HCT116 (cell line): ENCODE measurements around the gene CENPC. TPM values are rescaled to one million over a fixed set of nuclear protein-coding genes. Genes with fewer than 3 reads are reported as not detected.

ENCODE experiments used
- ATAC-seq: fragments of 200-7000 bp; cut with Tn5 transposase; 2 replicates; pipeline ENCODE4 v1.9.1; 2020; ENCODE audit warnings: mild to moderate bottlenecking, moderate library complexity
- BruUV-seq: library from RNA; stranded (reverse); fragments of 400-500 nt; replicated peaks from 2 replicates; lab custom pipeline; 2021; lab: Mats Ljungman, UMichigan
- CTCF ChIA-PET: fragments of 300-600 bp; sonication (Branson Sonifier 250); formaldehyde crosslinking; loops from one replicate; lab custom pipeline; 2021; ENCODE audit warnings: antibody characterized with exemption; lab: Charles Lee
- POLR2A ChIA-PET: fragments of 300-600, 350-600 bp; sonication (Branson Sonifier 250); formaldehyde crosslinking; loops from one replicate; lab custom pipeline; 2021; ENCODE audit warnings: antibody characterized with exemption; lab: Charles Lee
- RAD21 ChIA-PET, 2 experiments: fragments of 300-600 bp; sonication (Branson Sonifier 250); formaldehyde crosslinking; loops; one replicate each; lab custom pipeline; 2023; ENCODE audit warnings: low total read pairs in 2 of 2; ENCODE audit not compliant: uncharacterized antibody in 2 of 2, unreplicated experiment in 2 of 2, low non-redundant PET in 1 of 2; lab: Charles Lee
- DNase-seq: peaks from one replicate; pipeline ENCODE4 v3.0.0-alpha.2; 2010; ENCODE audit warnings: low read depth, low spot score
- H2AFZ ChIP-seq: fragments of 200-600 bp; shearing (Covaris generic), sonication (generic); 2 replicates; pipeline ENCODE4 v1.6.1; 2017; ENCODE audit warnings: low read depth, mixed run types, mixed read lengths, antibody characterized with exemption, low read length; ENCODE audit not compliant: poor library complexity, severe bottlenecking
- H3K27ac ChIP-seq: 2 replicates; pipeline ENCODE4 v1.5.1; 2012; ENCODE audit warnings: low read depth, low read length
- H3K27me3 ChIP-seq: fragments of 200-600 bp; sonication (generic); 2 replicates; pipeline ENCODE4 v1.6.1; 2016; ENCODE audit warnings: mixed run types, low read length, mixed read lengths; ENCODE audit not compliant: insufficient read depth
- H3K36me3 ChIP-seq, 2 experiments: fragments of 200-500 bp in 1 of 2; fragments of 200-600 bp in 1 of 2; sonication (Bioruptor generic) in 1 of 2; sonication (generic) in 1 of 2; 2 replicates each; pipeline versions ENCODE4 v1.5.1 to v1.6.1; 2014 to 2016; ENCODE audit warnings: low read length in 2 of 2, inconsistent platforms in 1 of 2, mixed read lengths in 1 of 2, mixed run types in 1 of 2; ENCODE audit not compliant: insufficient read depth in 2 of 2, control insufficient read depth in 1 of 2
- H3K4me1 ChIP-seq, 2 experiments: fragments of 200-600 bp in 1 of 2; sonication (generic) in 1 of 2; 2 replicates each; pipeline versions ENCODE4 v1.5.1 to v1.6.1; 2012 to 2017; ENCODE audit warnings: low read length in 2 of 2, inconsistent platforms in 1 of 2, mild to moderate bottlenecking in 1 of 2, mixed read lengths in 1 of 2, mixed run types in 1 of 2, moderate library complexity in 1 of 2; ENCODE audit not compliant: insufficient read depth in 2 of 2, control insufficient read depth in 1 of 2
- H3K4me2 ChIP-seq: fragments of 200-600 bp; sonication (generic); 2 replicates; pipeline ENCODE4 v1.6.1; 2017; ENCODE audit warnings: mixed run types, low read length, mixed read lengths
- H3K4me3 ChIP-seq, 2 experiments: fragments of 200-600 bp in 1 of 2; sonication (generic) in 1 of 2; replicated peaks in 1 of 2; 2 replicates each; pipeline ENCODE4 v1.5.1; 2011 to 2016; ENCODE audit warnings: low read length in 2 of 2, control low read depth in 1 of 2, low read depth in 1 of 2, mild to moderate bottlenecking in 1 of 2, mixed read lengths in 1 of 2, mixed run types in 1 of 2
- H3K79me2 ChIP-seq: fragments of 200-600 bp; sonication (generic); 2 replicates; pipeline ENCODE4 v1.6.1; 2017; ENCODE audit warnings: mild to moderate bottlenecking, mixed run types, low read length, moderate library complexity, mixed read lengths; ENCODE audit not compliant: insufficient read depth
- H3K9ac ChIP-seq: fragments of 200-600 bp; sonication (generic); 2 replicates; pipeline ENCODE4 v1.6.1; 2016; ENCODE audit warnings: low read length, mixed read lengths
- H3K9me2 ChIP-seq: fragments of 200-600 bp; sonication (generic), shearing (Covaris generic); 2 replicates; pipeline ENCODE4 v1.6.1; 2017; ENCODE audit warnings: mixed run types, mild to moderate bottlenecking, moderate library complexity; ENCODE audit not compliant: insufficient read depth
- H3K9me3 ChIP-seq, 2 experiments: fragments of 200-500 bp in 1 of 2; fragments of 200-600 bp in 1 of 2; sonication (Bioruptor generic) in 1 of 2; sonication (generic) in 1 of 2; 2 replicates each; pipeline ENCODE4 v1.6.1; 2014 to 2017; ENCODE audit warnings: low read length in 2 of 2, mixed read lengths in 2 of 2, inconsistent platforms in 1 of 2, low read depth in 1 of 2, mild to moderate bottlenecking in 1 of 2, mixed run types in 1 of 2, moderate library complexity in 1 of 2; ENCODE audit not compliant: control insufficient read depth in 1 of 2, insufficient read depth in 1 of 2
- H4K20me1 ChIP-seq: fragments of 200-600 bp; sonication (generic), shearing (Covaris generic); 2 replicates; pipeline ENCODE4 v1.6.1; 2017; ENCODE audit warnings: mixed run types, mild to moderate bottlenecking, moderate library complexity; ENCODE audit not compliant: insufficient read depth
- CTCF ChIP-seq, 3 experiments: fragments of 200-600 bp in 1 of 3; sonication (generic) in 1 of 3; IDR thresholded peaks in 2 of 3; conservative IDR thresholded peaks in 1 of 3; 2 replicates each; pipeline ENCODE4 v1.5.1; 2012 to 2017; ENCODE audit warnings: low read depth in 2 of 3, low read length in 2 of 3, antibody characterized with exemption in 1 of 3, borderline replicate concordance in 1 of 3, control low read depth in 1 of 3, mild to moderate bottlenecking in 1 of 3, mixed read lengths in 1 of 3, mixed run types in 1 of 3, moderate library complexity in 1 of 3; ENCODE audit not compliant: insufficient read depth in 1 of 3
- EGR1 ChIP-seq: IDR thresholded peaks from 2 replicates; pipeline ENCODE4 v1.6.1; 2012; ENCODE audit warnings: low read depth
- ELF1 ChIP-seq: IDR thresholded peaks from 2 replicates; pipeline ENCODE4 v1.6.1; 2012; ENCODE audit warnings: low read depth, borderline replicate concordance
- EZH2 ChIP-seq: fragments of 200-600 bp; sonication (generic); IDR thresholded peaks from 2 replicates; pipeline ENCODE4 v1.6.1; 2017; ENCODE audit warnings: antibody characterized with exemption, mixed run types
- EZH2phosphoT487 ChIP-seq: fragments of 200-600 bp; IDR thresholded peaks from 2 replicates; pipeline ENCODE4 v1.6.1; 2018; ENCODE audit warnings: antibody characterized with exemption, borderline replicate concordance
- FOSL1 ChIP-seq: IDR thresholded peaks from 2 replicates; pipeline ENCODE4 v1.6.1; 2012; ENCODE audit warnings: low read depth
- POLR2AphosphoS5 ChIP-seq: IDR thresholded peaks from 2 replicates; pipeline ENCODE4 v1.6.1; 2011; ENCODE audit warnings: mild to moderate bottlenecking, low read depth, low read length, moderate library complexity
- RAD21 ChIP-seq: IDR thresholded peaks from 2 replicates; pipeline ENCODE4 v1.6.1; 2012; ENCODE audit warnings: low read depth, mild to moderate bottlenecking
- YY1 ChIP-seq: IDR thresholded peaks from 2 replicates; pipeline ENCODE4 v1.6.1; 2011; ENCODE audit warnings: low read length, low read depth, moderate library complexity, mild to moderate bottlenecking; ENCODE audit not compliant: insufficient replicate concordance; ENCODE audit errors: extremely low read depth
- ZFX ChIP-seq: fragments of 450-650 bp; IDR thresholded peaks from 2 replicates; pipeline ENCODE4 v1.6.1; 2017
- intact Hi-C: fragments of 100-400 bp; cut with micrococcal nuclease; formaldehyde crosslinking; loops from 2 replicates; pipeline ENCODE4 v1.10.0; 2022
- total RNA-seq: library from RNA; stranded (reverse); gene quantifications from one replicate; pipeline ENCODE4 v1.2.1, GENCODE V29; 2021; ENCODE audit not compliant: unreplicated experiment

CENPC gene
- total RNA-seq, 1 experiment from 2014 or later, result 15.4 TPM

- BruUV-seq, result no TSS peak
- no peak for DNase-seq
- intact Hi-C loops, result no loop called here
- ChIA-PET CTCF (no interaction called here), POLR2A (no interaction called here), RAD21 (no interaction called here)
- Histone ChIP-seq H4K20me1 (no peaks in the 10 kb centered on the region), H3K9ac (no peak overlapping the region), H3K36me3 (no peaks in the 10 kb centered on the region), H3K9me2 (no peaks in the 10 kb centered on the region), H3K79me2 (no peaks in the 10 kb centered on the region), H3K4me2 (no peak overlapping the region), H3K4me1 (no peaks in the 10 kb centered on the region), H3K27ac (no peak overlapping the region), H3K4me3 (no peak overlapping the region), H3K9me3 (no peaks in the 10 kb centered on the region), H3K27me3 (no peaks in the 10 kb centered on the region), H2AFZ (no peak overlapping the region)
- no peak for TF ChIP-seq YY1
- no peak for TF ChIP-seq EZH2
- TF ChIP-seq CTCF (IDR thresholded peaks at IDR 0.05 in 2 of 3, conservative IDR thresholded peaks at IDR 0.05 in 1 of 3; ENCODE audit: borderline replicate concordance in 1 of 3, insufficient read depth in 1 of 3, low read depth in 2 of 3, low read length in 2 of 3), result no peak
- no peak for TF ChIP-seq FOSL1
- no peak for TF ChIP-seq ELF1
- no peak for TF ChIP-seq EGR1
- TF ChIP-seq ZFX, result no peak
- no peak for TF ChIP-seq RAD21
- no peak for TF ChIP-seq POLR2AphosphoS5
- no peak for TF ChIP-seq EZH2phosphoT487
- ATAC-seq, result no peak
Observed at GRCh38 chr4:67451464-67451863, 93.8 kb downstream of the CENPC start.
